H1 (cell line): ENCODE results near the gene CCN6. TPM values are rescaled to one million over a fixed set of nuclear protein-coding genes. Genes with fewer than 3 reads are reported as not detected.

Source experiments
- CTCF ChIA-PET: fragments of 300-600 bp; sonication (Branson Sonifier 250); formaldehyde crosslinking; loops from one replicate; lab custom pipeline; 2021; ENCODE audit not compliant: partially characterized antibody; lab: Charles Lee
- POLR2A ChIA-PET: fragments of 300-600 bp; sonication (Branson Sonifier 250); formaldehyde crosslinking; loops from one replicate; lab custom pipeline; 2021; ENCODE audit warnings: inconsistent platforms; ENCODE audit not compliant: partially characterized antibody; lab: Charles Lee
- DNase-seq, 2 experiments: peaks; one replicate each; pipeline versions ENCODE4 v3.0.0 to v3.0.0-alpha.2; 2010 to 2022; ENCODE audit warnings: low spot score in 2 of 2, low read depth in 1 of 2, mixed read lengths in 1 of 2
- FAIRE-seq: peaks from 2 replicates; lab custom pipeline; 2011; peaks lifted over from hg19 to GRCh38; lab: Jason Lieb, UNC
- H2AFZ ChIP-seq: 2 replicates; pipeline ENCODE4 v1.8.1; 2012; ENCODE audit warnings: low read length, inconsistent platforms
- H2AK5ac ChIP-seq: 2 replicates; pipeline ENCODE4 v1.6.1; 2013; ENCODE audit warnings: low read depth, low read length
- H2BK120ac ChIP-seq: replicated peaks from 2 replicates; pipeline ENCODE3; 2013; ENCODE audit warnings: low read depth, low read length, inconsistent platforms
- H2BK12ac ChIP-seq: 2 replicates; pipeline ENCODE4 v1.6.1; 2013; ENCODE audit warnings: low read depth, low read length
- H2BK15ac ChIP-seq: 2 replicates; pipeline ENCODE4 v1.6.1; 2013; ENCODE audit warnings: low read length
- H2BK20ac ChIP-seq: 2 replicates; pipeline ENCODE4 v1.6.1; 2013; ENCODE audit warnings: low read length
- H2BK5ac ChIP-seq: 2 replicates; pipeline ENCODE4 v1.6.1; 2013; ENCODE audit warnings: low read depth, low read length
- H3K14ac ChIP-seq: 2 replicates; pipeline ENCODE4 v1.6.1; 2013; ENCODE audit warnings: inconsistent platforms; ENCODE audit not compliant: insufficient read length
- H3K18ac ChIP-seq: 2 replicates; pipeline ENCODE4 v1.6.1; 2013; ENCODE audit warnings: low read length; ENCODE audit errors: extremely low read depth
- H3K23ac ChIP-seq: 2 replicates; pipeline ENCODE4 v1.6.1; 2013; ENCODE audit warnings: inconsistent platforms; ENCODE audit not compliant: insufficient read length
- H3K23me2 ChIP-seq: 2 replicates; pipeline ENCODE4 v1.6.1; 2013; ENCODE audit warnings: low read depth, low read length
- H3K27ac ChIP-seq: 2 replicates; pipeline ENCODE4 v1.6.1; 2011; ENCODE audit warnings: low read depth, low read length, inconsistent platforms
- H3K27me3 ChIP-seq, 4 experiments: replicated peaks in 1 of 4; 1 replicate in 1 of 4; 2 replicates in 3 of 4; pipeline versions ENCODE4 v1.6.1 to v1.8.1; 2011 to 2013; ENCODE audit warnings: low read length in 3 of 4, mild to moderate bottlenecking in 3 of 4, inconsistent platforms in 2 of 4, mixed read lengths in 2 of 4, moderate library complexity in 1 of 4; ENCODE audit not compliant: control insufficient read depth in 3 of 4, insufficient read depth in 3 of 4; ENCODE audit errors: extremely low read depth in 1 of 4
- H3K36me3 ChIP-seq, 4 experiments: 2 replicates each; pipeline versions ENCODE4 v1.6.1 to v1.8.1; 2011 to 2013; ENCODE audit warnings: mild to moderate bottlenecking in 4 of 4, low read length in 3 of 4, moderate library complexity in 2 of 4, control low read depth in 1 of 4, inconsistent platforms in 1 of 4; ENCODE audit not compliant: insufficient read depth in 4 of 4, control insufficient read depth in 2 of 4
- H3K4ac ChIP-seq: replicated peaks from 2 replicates; pipeline ENCODE3; 2013; ENCODE audit warnings: low read length, low read depth, mixed read lengths, inconsistent platforms; ENCODE audit not compliant: insufficient read length
- H3K4me1 ChIP-seq, 4 experiments: replicated peaks in 1 of 4; 1 replicate in 1 of 4; 2 replicates in 3 of 4; pipeline versions ENCODE4 v1.6.1 to v1.8.1; 2011 to 2013; ENCODE audit warnings: low read length in 3 of 4, inconsistent platforms in 2 of 4, mixed read lengths in 1 of 4; ENCODE audit not compliant: insufficient read depth in 4 of 4, control insufficient read depth in 3 of 4
- H3K4me2 ChIP-seq, 2 experiments: 2 replicates each; pipeline versions ENCODE4 v1.6.1 to v1.8.1; 2011 to 2013; ENCODE audit warnings: low read depth in 2 of 2, low read length in 2 of 2, control low read depth in 1 of 2, inconsistent platforms in 1 of 2, mild to moderate bottlenecking in 1 of 2; ENCODE audit not compliant: insufficient read depth in 1 of 2
- H3K4me3 ChIP-seq, 4 experiments: fragments of 200-600, 300-600 bp in 1 of 4; sonication (generic), shearing (Covaris generic), sonication (Bioruptor Twin) in 1 of 4; 2 replicates each; pipeline versions ENCODE4 v1.5.1 to v1.8.1; 2011 to 2016; ENCODE audit warnings: low read length in 4 of 4, low read depth in 3 of 4, control low read depth in 2 of 4, inconsistent platforms in 2 of 4, mild to moderate bottlenecking in 2 of 4, mixed read lengths in 1 of 4, moderate library complexity in 1 of 4; ENCODE audit not compliant: insufficient read depth in 2 of 4; ENCODE audit errors: extremely low read depth in 1 of 4
- H3K56ac ChIP-seq: replicated peaks from 2 replicates; pipeline ENCODE3; 2013; ENCODE audit warnings: low read depth, mild to moderate bottlenecking, mixed read lengths, low read length, inconsistent platforms; ENCODE audit not compliant: insufficient read length
- H3K79me1 ChIP-seq: 2 replicates; pipeline ENCODE4 v1.6.1; 2013; ENCODE audit warnings: low read depth, low read length, control low read depth
- H3K79me2 ChIP-seq, 2 experiments: 2 replicates each; pipeline versions ENCODE4 v1.6.1 to v1.8.1; 2012 to 2013; ENCODE audit warnings: low read length in 2 of 2, mild to moderate bottlenecking in 2 of 2, inconsistent platforms in 1 of 2; ENCODE audit not compliant: insufficient read depth in 2 of 2, control insufficient read depth in 1 of 2
- H3K9ac ChIP-seq, 4 experiments: replicated peaks in 1 of 4; 1 replicate in 1 of 4; 2 replicates in 3 of 4; pipeline versions ENCODE4 v1.6.1 to v1.8.1; 2011 to 2013; ENCODE audit warnings: low read depth in 3 of 4, low read length in 3 of 4, control low read depth in 2 of 4, mild to moderate bottlenecking in 2 of 4, moderate library complexity in 2 of 4, inconsistent platforms in 1 of 4; ENCODE audit errors: extremely low read depth in 1 of 4
- H3K9me3 ChIP-seq, 2 experiments: 2 replicates each; pipeline versions ENCODE4 v1.6.1 to v1.8.1; 2012 to 2013; ENCODE audit warnings: mild to moderate bottlenecking in 2 of 2, moderate library complexity in 2 of 2, control low read depth in 1 of 2, inconsistent platforms in 1 of 2, low read depth in 1 of 2, low read length in 1 of 2, mixed read lengths in 1 of 2; ENCODE audit not compliant: insufficient read depth in 2 of 2
- H4K20me1 ChIP-seq, 2 experiments: replicated peaks in 1 of 2; 2 replicates each; pipeline versions ENCODE3 to v1.8.1; 2011 to 2013; ENCODE audit warnings: inconsistent platforms in 2 of 2, low read length in 2 of 2, mild to moderate bottlenecking in 1 of 2; ENCODE audit not compliant: insufficient read depth in 2 of 2, control insufficient read depth in 1 of 2
- H4K5ac ChIP-seq: 2 replicates; pipeline ENCODE4 v1.6.1; 2013; ENCODE audit warnings: low read length, low read depth, mixed read lengths, inconsistent platforms; ENCODE audit not compliant: insufficient read length
- H4K8ac ChIP-seq: 2 replicates; pipeline ENCODE4 v1.8.0; 2013; ENCODE audit warnings: mild to moderate bottlenecking, moderate library complexity, low read length, inconsistent platforms; ENCODE audit not compliant: insufficient read depth; ENCODE audit errors: extremely low read depth
- H4K91ac ChIP-seq: replicated peaks from 2 replicates; pipeline ENCODE3; 2013; ENCODE audit warnings: low read length, mixed read lengths, inconsistent platforms; ENCODE audit not compliant: insufficient read length
- ATF2 ChIP-seq: IDR thresholded peaks from 2 replicates; pipeline ENCODE4 v1.6.1; 2012; ENCODE audit warnings: low read length, inconsistent platforms
- ATF3 ChIP-seq: IDR thresholded peaks from 2 replicates; pipeline ENCODE4 v1.6.1; 2011; ENCODE audit warnings: low read depth, mild to moderate bottlenecking, low read length; ENCODE audit not compliant: insufficient read depth
- HDAC2 ChIP-seq, 2 experiments: fragments of 300-600 bp in 1 of 2; sonication (generic) in 1 of 2; IDR thresholded peaks; 2 replicates each; pipeline ENCODE4 v1.6.1; 2011 to 2012; ENCODE audit warnings: low read depth in 2 of 2, low read length in 2 of 2, mild to moderate bottlenecking in 2 of 2, moderate library complexity in 2 of 2, borderline replicate concordance in 1 of 2, inconsistent platforms in 1 of 2
- PHF8 ChIP-seq: fragments of 200-600 bp; sonication (generic); conservative IDR thresholded peaks from 2 replicates; pipeline ENCODE4 v1.7.1; 2012; ENCODE audit warnings: low read depth, mild to moderate bottlenecking, inconsistent platforms, low read length, moderate library complexity
- POLR2AphosphoS5 ChIP-seq: IDR thresholded peaks from 2 replicates; pipeline ENCODE4 v1.6.1; 2011; ENCODE audit warnings: low read depth, low read length
- SIN3A ChIP-seq, 2 experiments: IDR thresholded peaks in 1 of 2; conservative IDR thresholded peaks in 1 of 2; 2 replicates each; pipeline ENCODE4 v1.6.1; 2011 to 2012; ENCODE audit warnings: low read length in 2 of 2, improper control_type of control experiment in 1 of 2, low read depth in 1 of 2, mild to moderate bottlenecking in 1 of 2
- TAF1 ChIP-seq: IDR thresholded peaks from 2 replicates; pipeline ENCODE4 v1.6.1; 2011; ENCODE audit warnings: mild to moderate bottlenecking, low read depth, low read length
- TBP ChIP-seq: IDR thresholded peaks from 2 replicates; pipeline ENCODE4 v1.6.1; 2011; ENCODE audit warnings: low read depth, low read length, improper control_type of control experiment
- WGBS, 2 experiments: shearing (Covaris generic) in 1 of 2; methylation state at CpG; one replicate each; pipeline versions ENCODE4 v1.1.6 to v1.1.7; 2013 to 2015; ENCODE audit warnings: low lambda C conversion rate in 2 of 2, mixed read lengths in 2 of 2, inconsistent platforms in 1 of 2, low coverage in 1 of 2, missing lambda C conversion rate in 1 of 2; ENCODE audit not compliant: insufficient replicate concordance in 2 of 2, insufficient coverage in 1 of 2, insufficient read length in 1 of 2; ENCODE audit errors: extremely low coverage in 1 of 2, missing lambda C conversion rate in 1 of 2; 5-methylcytosine and 5-hydroxymethylcytosine counted together
- polyA plus RNA-seq, 7 experiments: library from polyadenylated mRNA; depleted of rRNA in 3 of 7; stranded (reverse) in 5 of 7; unstranded in 2 of 7; fragments of >200 nt in 5 of 7; fragments of 200-250 nt in 2 of 7; gene quantifications; 1 replicate in 5 of 7; 2 replicates in 1 of 7; 4 replicates in 1 of 7; pipeline versions ENCODE4 v1.2.1 to v1.2.3, GENCODE V29; 2011 to 2013; ENCODE audit warnings: missing spikeins in 2 of 7, mixed read lengths in 2 of 7
- total RNA-seq: library from RNA; stranded (reverse); fragmentation: NEBNext Ultra II Directional; extraction: Animal tissue kit (Norgen Biotek cat#: 25700); gene quantifications from 2 replicates; pipeline ENCODE4 v1.2.1, GENCODE V29; 2021

CCN6 gene
- total and polyA plus RNA-seq, 2 of the 8 experiments (the other 6 are each of a cell fraction or from before 2014, with no cell fraction given): not detected

- peak within 1 kb of the TSS; percentile 50; the same call in 1 of the 2 replicates for H3K27ac ChIP-seq
- H3K9ac ChIP-seq: peak within 1 kb of the TSS; percentile 58 to 67 (median 62)
- FAIRE-seq (peak; percentile 75), DNase-seq (peak; percentile 85 to 86)
- no peaks in the 10 kb centered on the region for H3K27me3 ChIP-seq
- peak within 1 kb of the TSS; percentile 80; the same call in 1 of the 2 replicates for H4K8ac ChIP-seq
- no peak within 1 kb of the TSS for H3K4ac ChIP-seq
- ChIA-PET CTCF (interaction anchor here (0.7 to 3.6 kb wide), 9 partner anchors 13 to 178 kb away, joined by 3 to 21 read pairs (median 4); no protein-coding TSS in a partner anchor), POLR2A (interaction anchor here (0.7 to 1.4 kb wide), 8 partner anchors 10 to 481 kb away, joined by 3 to 7 read pairs (median 4); partner anchors contain the start of gene TRAF3IP2)
- no peaks in the 10 kb centered on the region for H3K9me3 ChIP-seq
- H2BK15ac ChIP-seq: 0 out of 2 replicates have a peak within 1 kb of the TSS, but pooled peaks have one; percentile 21
- H3K56ac ChIP-seq: peak within 1 kb of the TSS; percentile 34
- H3K4me3 ChIP-seq: peak within 1 kb of the TSS; percentile 66 to 92 (median 79)
- H3K18ac ChIP-seq: no peak within 1 kb of the TSS
- 1% methylated on average over 56 of the region's 60 CpGs; no CpG with 5 or more reads in 1 of the 2 experiments for whole genome bisulfite sequencing, 2 experiments
- peaks cover 0 to 7% (median 0%) of the 10 kb centered on the region in 4 experiments; a peak in 3 of 8 replicates for H3K36me3 ChIP-seq
- H2BK20ac ChIP-seq: no peak within 1 kb of the TSS
- H3K14ac ChIP-seq: no peak within 1 kb of the TSS
- no peak within 1 kb of the TSS for H2AK5ac ChIP-seq
- H4K5ac ChIP-seq: no peak within 1 kb of the TSS
- no peak within 1 kb of the TSS for H4K91ac ChIP-seq
- H2BK5ac ChIP-seq: peak within 1 kb of the TSS; percentile 53; the same call in 1 of the 2 replicates
- H3K23me2 ChIP-seq: peaks cover 6% of the 10 kb centered on the region; the same call in 1 of the 2 replicates
- H3K23ac ChIP-seq: no peak within 1 kb of the TSS
- no peak within 1 kb of the TSS for H2BK12ac ChIP-seq
- H2AFZ ChIP-seq: peak within 1 kb of the TSS; percentile 97
- H2BK120ac ChIP-seq: no peak within 1 kb of the TSS
- H3K4me2 ChIP-seq: peak within 1 kb of the TSS; percentile 43 to 67
- H3K79me1 ChIP-seq: no peaks in the 10 kb centered on the region
- no peaks in the 10 kb centered on the region for H3K4me1 ChIP-seq
- no peaks in the 10 kb centered on the region for H4K20me1 ChIP-seq
- no peaks in the 10 kb centered on the region for H3K79me2 ChIP-seq
- TF ChIP-seq ATF2 (no peak), TBP (peak; percentile 74), HDAC2 (IDR thresholded peaks at IDR 0.05; ENCODE audit: borderline replicate concordance in 1 of 2, low read depth in 2 of 2, low read length in 2 of 2) (no peak), TAF1 (peak; percentile 86), SIN3A (conservative IDR thresholded peaks at IDR 0.05 in 1 of 2, IDR thresholded peaks at IDR 0.05 in 1 of 2; ENCODE audit: low read depth in 1 of 2, low read length in 2 of 2) (peak; percentile 81 to 83; a peak in 3 of 4 replicates), ATF3 (peak; percentile 84), PHF8 (peak; percentile 70), POLR2AphosphoS5 (peak; percentile 86)
These were observed 33.4 kb downstream of the CCN6 start, which contains the start of the genes FAM229B and TUBE1 for GRCh38 chr6:112087136-112087911. Gene FAM229B (plus strand): TSS chr6:112087591. CDS start chr6:112099284, 11,693 bp downstream. Gene TUBE1 (minus strand): TSS chr6:112087482. CDS start chr6:112087434, 48 bp downstream.
